OCI-LY1 (cell line): ENCODE measurements around the gene PARVA.

Experiments
- H2AFZ ChIP-seq: fragments of 200-600 bp; sonication (generic), shearing (Covaris generic); 2 replicates; pipeline ENCODE4 v1.6.0; 2014; ENCODE audit warnings: antibody characterized with exemption, mild to moderate bottlenecking, low read length
- H3F3A ChIP-seq: fragments of 200-600 bp; sonication (generic), shearing (Covaris generic); 2 replicates; pipeline ENCODE4 v1.6.0; 2014; ENCODE audit warnings: mild to moderate bottlenecking, antibody characterized with exemption, low read length, moderate library complexity; ENCODE audit not compliant: insufficient read depth
- H3K27ac ChIP-seq: fragments of 200-600 bp; sonication (generic); 2 replicates; pipeline ENCODE4 v1.5.1; 2014; ENCODE audit warnings: low read length, mixed run types, mild to moderate bottlenecking, low read depth; ENCODE audit not compliant: poor library complexity, severe bottlenecking
- H3K27me3 ChIP-seq: fragments of 200-600 bp; sonication (generic); 2 replicates; pipeline ENCODE4 v1.6.0; 2014; ENCODE audit warnings: antibody characterized with exemption, mild to moderate bottlenecking, low read length, moderate library complexity; ENCODE audit not compliant: insufficient read depth
- H3K36me3 ChIP-seq: fragments of 200-600 bp; sonication (generic); 2 replicates; pipeline ENCODE4 v1.6.1; 2014; ENCODE audit warnings: mild to moderate bottlenecking, antibody characterized with exemption, low read length, moderate library complexity, mixed read lengths; ENCODE audit not compliant: insufficient read depth
- H3K4me1 ChIP-seq: fragments of 200-600 bp; sonication (generic); 2 replicates; pipeline ENCODE4 v1.5.1; 2014; ENCODE audit warnings: mild to moderate bottlenecking, low read length, moderate library complexity; ENCODE audit not compliant: insufficient read depth, severe bottlenecking
- H3K4me2 ChIP-seq: fragments of 200-600 bp; sonication (generic), shearing (Covaris generic); 2 replicates; pipeline ENCODE4 v1.6.1; 2014; ENCODE audit warnings: low read length
- H3K4me3 ChIP-seq: fragments of 200-600 bp; sonication (generic); 2 replicates; pipeline ENCODE4 v1.5.1; 2014; ENCODE audit warnings: low read length, low read depth, mild to moderate bottlenecking, mixed read lengths; ENCODE audit not compliant: poor library complexity, severe bottlenecking
- H3K79me2 ChIP-seq: fragments of 200-600 bp; shearing (Covaris generic); 2 replicates; pipeline ENCODE4 v1.6.1; 2016; ENCODE audit warnings: mixed run types, low read length, mixed read lengths; ENCODE audit not compliant: insufficient read depth
- H3K9ac ChIP-seq: fragments of 200-600 bp; sonication (generic), shearing (Covaris generic); 2 replicates; pipeline ENCODE4 v1.6.1; 2014; ENCODE audit warnings: mild to moderate bottlenecking, low read length, mixed read lengths
- H3K9me2 ChIP-seq: fragments of 200-600 bp; sonication (generic), shearing (Covaris generic); 2 replicates; pipeline ENCODE4 v1.6.1; 2014; ENCODE audit warnings: low read depth, mild to moderate bottlenecking, low read length, mixed read lengths
- H3K9me3 ChIP-seq: fragments of 200-600 bp; shearing (Covaris generic); 2 replicates; pipeline ENCODE4 v1.6.1; 2014; ENCODE audit warnings: low read length, mixed read lengths
- H4K20me1 ChIP-seq: fragments of 200-600 bp; sonication (generic), shearing (Covaris generic); 2 replicates; pipeline ENCODE4 v1.6.0; 2016; ENCODE audit warnings: mild to moderate bottlenecking, low read length; ENCODE audit not compliant: insufficient read depth
- CTCF ChIP-seq: fragments of 200-600 bp; sonication (generic), shearing (Covaris generic); IDR thresholded peaks from 2 replicates; pipeline ENCODE4 v1.5.1; 2017; ENCODE audit warnings: mild to moderate bottlenecking, antibody characterized with exemption, low read length, moderate library complexity, mixed read lengths
- EZH2 ChIP-seq: fragments of 200-600 bp; sonication (generic), shearing (Covaris generic); IDR thresholded peaks from 2 replicates; pipeline ENCODE4 v1.8.0; 2017; ENCODE audit warnings: borderline replicate concordance, mixed run types, mild to moderate bottlenecking, antibody characterized with exemption, low read length, moderate library complexity, mixed read lengths

The PARVA gene

GRCh38 chr11:12459374-12459773 is 82.0 kb downstream of the PARVA start:
- no peaks in the 10 kb centered on the region for H3K79me2 ChIP-seq
- no peaks in the 10 kb centered on the region for H3K4me1 ChIP-seq
- no peaks in the 10 kb centered on the region for H3K9me3 ChIP-seq
- H3F3A ChIP-seq = no peaks in the 10 kb centered on the region
- no peak overlapping the region for H3K27ac ChIP-seq
- no peak overlapping the region for H3K4me2 ChIP-seq
- no peaks in the 10 kb centered on the region for H3K36me3 ChIP-seq
- no peaks in the 10 kb centered on the region for H3K27me3 ChIP-seq
- no peak overlapping the region for H3K4me3 ChIP-seq
- no peaks in the 10 kb centered on the region for H4K20me1 ChIP-seq
- no peak overlapping the region for H3K9ac ChIP-seq
- TF ChIP-seq CTCF (no peak), EZH2 (no peak)
- no peaks in the 10 kb centered on the region for H3K9me2 ChIP-seq
- no peak overlapping the region for H2AFZ ChIP-seq

GRCh38 chr11:12459865-12460444 is 82.6 kb downstream of the PARVA start:
- H3K79me2 ChIP-seq = no peaks in the 10 kb centered on the region
- H3K36me3 ChIP-seq = no peaks in the 10 kb centered on the region
- H3K4me3 ChIP-seq = no peak overlapping the region
- no peaks in the 10 kb centered on the region for H3K4me1 ChIP-seq
- no peaks in the 10 kb centered on the region for H3K9me2 ChIP-seq
- no peak overlapping the region for H2AFZ ChIP-seq
- H4K20me1 ChIP-seq = no peaks in the 10 kb centered on the region
- TF ChIP-seq CTCF = no peak
- TF ChIP-seq EZH2 = no peak
- no peak overlapping the region for H3K4me2 ChIP-seq
- H3F3A ChIP-seq = no peaks in the 10 kb centered on the region
- no peak overlapping the region for H3K9ac ChIP-seq
- H3K27ac ChIP-seq = no peak overlapping the region
- no peaks in the 10 kb centered on the region for H3K9me3 ChIP-seq
- H3K27me3 ChIP-seq = no peaks in the 10 kb centered on the region

GRCh38 chr11:12460466-12460865 is 83.1 kb downstream of the PARVA start:
- no peak for TF ChIP-seq EZH2
- TF ChIP-seq CTCF = no peak
- no peak overlapping the region for H3K9ac ChIP-seq
- no peaks in the 10 kb centered on the region for H3K79me2 ChIP-seq
- no peaks in the 10 kb centered on the region for H3K36me3 ChIP-seq
- H3K27ac ChIP-seq = no peak overlapping the region
- no peaks in the 10 kb centered on the region for H3F3A ChIP-seq
- H3K4me1 ChIP-seq = no peaks in the 10 kb centered on the region
- no peaks in the 10 kb centered on the region for H3K27me3 ChIP-seq
- no peaks in the 10 kb centered on the region for H3K9me2 ChIP-seq
- H3K9me3 ChIP-seq = no peaks in the 10 kb centered on the region
- H3K4me3 ChIP-seq = no peak overlapping the region
- H2AFZ ChIP-seq = no peak overlapping the region
- H3K4me2 ChIP-seq = no peak overlapping the region
- H4K20me1 ChIP-seq = no peaks in the 10 kb centered on the region
